GM19043 (cell line): ENCODE data around the gene NELFB.
"Not testable (repeated sequence)": the region's sequence is repeated elsewhere in the genome, so short reads cannot be mapped to it uniquely, and the experiment has no call there.

Experiments
- ATAC-seq: cut with Tn5 transposase; IDR thresholded peaks from one replicate; pipeline ENCODE4 v1.9.1; 2021; ENCODE audit warnings: low read depth; ENCODE audit not compliant: unreplicated experiment

The NELFB gene

GRCh38 chr9:137234055-137234697, 21.0 kb upstream of the NELFB start:
- no peak for ATAC-seq

- no peak for ATAC-seq
These were observed 20.2 kb upstream of the NELFB start for GRCh38 chr9:137234758-137235423.

- ATAC-seq: no peak
These were observed 19.5 kb upstream of the NELFB start for GRCh38 chr9:137235424-137236237.

GRCh38 chr9:137236238-137236935, 18.7 kb upstream of the NELFB start:
- ATAC-seq: peak; percentile 25

- no peak for ATAC-seq
These were observed 18.1 kb upstream of the NELFB start for GRCh38 chr9:137236936-137237421.

- no peak for ATAC-seq
These were observed 17.1 kb upstream of the NELFB start for GRCh38 chr9:137237759-137238726.

GRCh38 chr9:137239541-137240200, 15.5 kb upstream of the NELFB start:
- not testable (repeated sequence) for ATAC-seq

GRCh38 chr9:137240318-137240840, 14.7 kb upstream of the NELFB start:
- peak; percentile 9 for ATAC-seq

- peak; percentile 76 for ATAC-seq
These were observed 14.2 kb upstream of the NELFB start, which contains the start of gene TUBB4B for GRCh38 chr9:137240841-137241489. Gene TUBB4B, plus strand, starts transcription at chr9:137241287. Its CDS starts 74 bp downstream, at chr9:137241361.

GRCh38 chr9:137241490-137242268, 13.4 kb upstream of the NELFB start:
- ATAC-seq: peak; percentile 0

GRCh38 chr9:137242269-137243203, 12.6 kb upstream of the NELFB start:
- ATAC-seq: no peak

GRCh38 chr9:137243266-137243625, 11.9 kb upstream of the NELFB start:
- not testable (repeated sequence) for ATAC-seq

GRCh38 chr9:137243626-137244485, 11.3 kb upstream of the NELFB start:
- ATAC-seq: no peak

GRCh38 chr9:137244486-137245449, 10.4 kb upstream of the NELFB start:
- no peak for ATAC-seq
